Neural cell (in vitro differentiated cells): ENCODE measurements around the gene PDE3B. TPM values are rescaled to one million over a fixed set of nuclear protein-coding genes. Genes with fewer than 3 reads are reported as not detected.
"Not testable (repeated sequence)": the region's sequence is repeated elsewhere in the genome, so short reads cannot be mapped to it uniquely, and the experiment has no call there.

Experiments
- H2AFZ ChIP-seq: fragments of 200-600, 300-800 bp; sonication (generic), shearing (Covaris generic); 2 replicates; pipeline ENCODE4 v1.6.0; 2014; ENCODE audit warnings: low read depth, mild to moderate bottlenecking, antibody characterized with exemption, low read length, moderate library complexity
- H3F3A ChIP-seq: fragments of 200-600 bp; shearing (Covaris generic); 2 replicates; pipeline ENCODE4 v1.6.1; 2016; ENCODE audit warnings: mild to moderate bottlenecking, moderate library complexity, mixed read lengths, antibody characterized with exemption, low read length; ENCODE audit not compliant: insufficient read depth, poor library complexity, severe bottlenecking
- H3K27ac ChIP-seq: fragments of 200-600, 300-800 bp; sonication (generic), shearing (Covaris generic); 2 replicates; pipeline ENCODE4 v1.5.1; 2014; ENCODE audit warnings: mild to moderate bottlenecking, low read length, moderate library complexity
- H3K27me3 ChIP-seq: fragments of 300-800, 200-600 bp; sonication (generic), shearing (Covaris generic); 2 replicates; pipeline ENCODE4 v1.6.0; 2014; ENCODE audit warnings: mild to moderate bottlenecking, low read depth, low read length, moderate library complexity; ENCODE audit not compliant: insufficient read depth
- H3K36me3 ChIP-seq: fragments of 300-800, 200-600 bp; sonication (generic), shearing (Covaris generic); 2 replicates; pipeline ENCODE4 v1.5.1; 2014; ENCODE audit warnings: mild to moderate bottlenecking, antibody characterized with exemption, low read length, moderate library complexity; ENCODE audit not compliant: insufficient read depth
- H3K4me2 ChIP-seq: fragments of 300-800, 200-600 bp; sonication (generic), shearing (Covaris generic); 2 replicates; pipeline ENCODE4 v1.6.0; 2014; ENCODE audit warnings: mild to moderate bottlenecking, low read length
- H3K4me3 ChIP-seq: fragments of 300-800, 200-600 bp; sonication (generic), shearing (Covaris generic); 2 replicates; pipeline ENCODE4 v1.5.1; 2014; ENCODE audit warnings: mild to moderate bottlenecking, low read length, moderate library complexity
- H3K79me2 ChIP-seq: fragments of 200-600 bp; shearing (Covaris generic); replicated peaks from 2 replicates; pipeline ENCODE4 v1.6.0; 2014; ENCODE audit warnings: mild to moderate bottlenecking, low read length, moderate library complexity; ENCODE audit not compliant: insufficient read depth
- H3K9ac ChIP-seq: fragments of 300-800, 200-600 bp; sonication (generic), shearing (Covaris generic); 2 replicates; pipeline ENCODE4 v1.6.1; 2016; ENCODE audit warnings: mild to moderate bottlenecking, low read length, mixed read lengths
- H3K9me2 ChIP-seq: fragments of 200-600 bp; shearing (Covaris generic); 2 replicates; pipeline ENCODE4 v1.6.1; 2016; ENCODE audit warnings: mild to moderate bottlenecking, low read length, mixed read lengths; ENCODE audit not compliant: insufficient read depth
- H3K9me3 ChIP-seq: fragments of 200-600, 300-800 bp; sonication (generic), shearing (Covaris generic); 2 replicates; pipeline ENCODE4 v1.6.1; 2016; ENCODE audit warnings: mild to moderate bottlenecking, mixed run types, low read length, moderate library complexity, mixed read lengths
- H4K20me1 ChIP-seq: fragments of 200-600 bp; shearing (Covaris generic); 2 replicates; pipeline ENCODE4 v1.6.1; 2016; ENCODE audit warnings: mild to moderate bottlenecking, mixed run types; ENCODE audit not compliant: insufficient read depth
- EP300 ChIP-seq: fragments of 450-650 bp; conservative IDR thresholded peaks from 2 replicates; pipeline ENCODE4 v1.6.1; 2014; ENCODE audit warnings: antibody characterized with exemption, mild to moderate bottlenecking, moderate library complexity; ENCODE audit not compliant: poor library complexity, severe bottlenecking
- EZH2 ChIP-seq: fragments of 200-600, 300-800 bp; shearing (Covaris generic), sonication (generic); IDR thresholded peaks from 2 replicates; pipeline ENCODE4 v1.6.1; 2014; ENCODE audit warnings: antibody characterized with exemption, low read length, borderline replicate concordance, mild to moderate bottlenecking; ENCODE audit not compliant: insufficient read depth, poor library complexity, severe bottlenecking
- MXI1 ChIP-seq: fragments of 450-650 bp; conservative IDR thresholded peaks from 2 replicates; pipeline ENCODE4 v1.6.1; 2014; ENCODE audit warnings: antibody characterized with exemption, mild to moderate bottlenecking; ENCODE audit not compliant: poor library complexity, severe bottlenecking
- POLR2AphosphoS5 ChIP-seq: IDR thresholded peaks from 2 replicates; pipeline ENCODE4 v1.6.1; 2012
- RAD21 ChIP-seq: fragments of 450-650 bp; conservative IDR thresholded peaks from 2 replicates; pipeline ENCODE4 v1.6.1; 2014; ENCODE audit warnings: antibody characterized with exemption, mild to moderate bottlenecking, moderate library complexity
- SMC3 ChIP-seq: fragments of 450-650 bp; conservative IDR thresholded peaks from 2 replicates; pipeline ENCODE4 v1.6.1; 2014; ENCODE audit warnings: antibody characterized with exemption, mild to moderate bottlenecking, moderate library complexity; ENCODE audit not compliant: poor library complexity
- TAF1 ChIP-seq: IDR thresholded peaks from 2 replicates; pipeline ENCODE4 v1.6.1; 2012; ENCODE audit warnings: low read depth
- polyA plus RNA-seq: library from polyadenylated mRNA; depleted of rRNA; stranded (reverse); fragments of >200 nt; gene quantifications from 2 replicates; pipeline ENCODE4 v1.2.3, GENCODE V29; 2014
- TF ChIP-seq, protein P1 (sequence below): fragments of 450-650 bp; IDR thresholded peaks from 2 replicates; pipeline ENCODE4 v1.5.1; 2014; ENCODE audit warnings: antibody characterized with exemption, mild to moderate bottlenecking, moderate library complexity; ENCODE audit not compliant: poor library complexity, severe bottlenecking
- TF ChIP-seq, protein P2 (sequence below): IDR thresholded peaks from 2 replicates; pipeline ENCODE4 v1.6.1; 2012; ENCODE audit warnings: borderline replicate concordance

The PDE3B gene
- polyA plus RNA-seq, 1 donor from 2014 or later, result 13.8 TPM

DNA sequence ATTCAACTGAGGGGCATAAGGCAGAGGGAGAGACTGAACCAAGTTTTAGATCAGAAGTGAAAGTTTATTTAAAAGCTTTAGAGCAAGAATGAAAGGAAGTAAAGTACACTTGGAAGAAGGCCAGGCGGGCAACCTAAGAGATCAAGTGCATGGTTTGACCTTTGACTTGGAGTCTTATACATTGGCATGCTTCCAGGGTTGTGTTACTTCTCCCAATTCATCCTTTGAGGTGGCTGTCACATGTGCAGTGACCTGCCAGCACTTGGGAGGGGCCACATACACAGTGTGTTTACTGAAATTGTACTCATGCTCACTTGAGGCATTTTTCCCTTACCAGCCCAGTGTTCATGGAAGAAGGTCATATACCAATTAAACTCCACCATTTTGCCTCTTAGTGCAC lies 218.1 kb downstream of the PDE3B start:
- no peaks in the 10 kb centered on the region for H3K27me3 ChIP-seq
- no peaks in the 10 kb centered on the region for H4K20me1 ChIP-seq
- no peak for TF ChIP-seq EZH2
- TF ChIP-seq SMC3, result no peak
- no peak for TF ChIP-seq MXI1
- TF ChIP-seq, protein P1, sequence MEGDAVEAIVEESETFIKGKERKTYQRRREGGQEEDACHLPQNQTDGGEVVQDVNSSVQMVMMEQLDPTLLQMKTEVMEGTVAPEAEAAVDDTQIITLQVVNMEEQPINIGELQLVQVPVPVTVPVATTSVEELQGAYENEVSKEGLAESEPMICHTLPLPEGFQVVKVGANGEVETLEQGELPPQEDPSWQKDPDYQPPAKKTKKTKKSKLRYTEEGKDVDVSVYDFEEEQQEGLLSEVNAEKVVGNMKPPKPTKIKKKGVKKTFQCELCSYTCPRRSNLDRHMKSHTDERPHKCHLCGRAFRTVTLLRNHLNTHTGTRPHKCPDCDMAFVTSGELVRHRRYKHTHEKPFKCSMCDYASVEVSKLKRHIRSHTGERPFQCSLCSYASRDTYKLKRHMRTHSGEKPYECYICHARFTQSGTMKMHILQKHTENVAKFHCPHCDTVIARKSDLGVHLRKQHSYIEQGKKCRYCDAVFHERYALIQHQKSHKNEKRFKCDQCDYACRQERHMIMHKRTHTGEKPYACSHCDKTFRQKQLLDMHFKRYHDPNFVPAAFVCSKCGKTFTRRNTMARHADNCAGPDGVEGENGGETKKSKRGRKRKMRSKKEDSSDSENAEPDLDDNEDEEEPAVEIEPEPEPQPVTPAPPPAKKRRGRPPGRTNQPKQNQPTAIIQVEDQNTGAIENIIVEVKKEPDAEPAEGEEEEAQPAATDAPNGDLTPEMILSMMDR, result no peak
- no peak for TF ChIP-seq POLR2AphosphoS5
- no peak for TF ChIP-seq RAD21
- TF ChIP-seq TAF1, result no peak
- TF ChIP-seq, protein P2, sequence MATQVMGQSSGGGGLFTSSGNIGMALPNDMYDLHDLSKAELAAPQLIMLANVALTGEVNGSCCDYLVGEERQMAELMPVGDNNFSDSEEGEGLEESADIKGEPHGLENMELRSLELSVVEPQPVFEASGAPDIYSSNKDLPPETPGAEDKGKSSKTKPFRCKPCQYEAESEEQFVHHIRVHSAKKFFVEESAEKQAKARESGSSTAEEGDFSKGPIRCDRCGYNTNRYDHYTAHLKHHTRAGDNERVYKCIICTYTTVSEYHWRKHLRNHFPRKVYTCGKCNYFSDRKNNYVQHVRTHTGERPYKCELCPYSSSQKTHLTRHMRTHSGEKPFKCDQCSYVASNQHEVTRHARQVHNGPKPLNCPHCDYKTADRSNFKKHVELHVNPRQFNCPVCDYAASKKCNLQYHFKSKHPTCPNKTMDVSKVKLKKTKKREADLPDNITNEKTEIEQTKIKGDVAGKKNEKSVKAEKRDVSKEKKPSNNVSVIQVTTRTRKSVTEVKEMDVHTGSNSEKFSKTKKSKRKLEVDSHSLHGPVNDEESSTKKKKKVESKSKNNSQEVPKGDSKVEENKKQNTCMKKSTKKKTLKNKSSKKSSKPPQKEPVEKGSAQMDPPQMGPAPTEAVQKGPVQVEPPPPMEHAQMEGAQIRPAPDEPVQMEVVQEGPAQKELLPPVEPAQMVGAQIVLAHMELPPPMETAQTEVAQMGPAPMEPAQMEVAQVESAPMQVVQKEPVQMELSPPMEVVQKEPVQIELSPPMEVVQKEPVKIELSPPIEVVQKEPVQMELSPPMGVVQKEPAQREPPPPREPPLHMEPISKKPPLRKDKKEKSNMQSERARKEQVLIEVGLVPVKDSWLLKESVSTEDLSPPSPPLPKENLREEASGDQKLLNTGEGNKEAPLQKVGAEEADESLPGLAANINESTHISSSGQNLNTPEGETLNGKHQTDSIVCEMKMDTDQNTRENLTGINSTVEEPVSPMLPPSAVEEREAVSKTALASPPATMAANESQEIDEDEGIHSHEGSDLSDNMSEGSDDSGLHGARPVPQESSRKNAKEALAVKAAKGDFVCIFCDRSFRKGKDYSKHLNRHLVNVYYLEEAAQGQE, result no peak
- no peak for TF ChIP-seq EP300
- H3K79me2 ChIP-seq, result no peaks in the 10 kb centered on the region
- H3K9me2 ChIP-seq, result no peaks in the 10 kb centered on the region
- no peak overlapping the region for H2AFZ ChIP-seq
- H3K4me2 ChIP-seq, result no peak overlapping the region
- no peaks in the 10 kb centered on the region for H3K36me3 ChIP-seq
- H3K27ac ChIP-seq, result no peak overlapping the region
- H3K9me3 ChIP-seq, result no peaks in the 10 kb centered on the region
- H3F3A ChIP-seq, result no peaks in the 10 kb centered on the region
- no peak overlapping the region for H3K4me3 ChIP-seq
- no peak overlapping the region for H3K9ac ChIP-seq

DNA sequence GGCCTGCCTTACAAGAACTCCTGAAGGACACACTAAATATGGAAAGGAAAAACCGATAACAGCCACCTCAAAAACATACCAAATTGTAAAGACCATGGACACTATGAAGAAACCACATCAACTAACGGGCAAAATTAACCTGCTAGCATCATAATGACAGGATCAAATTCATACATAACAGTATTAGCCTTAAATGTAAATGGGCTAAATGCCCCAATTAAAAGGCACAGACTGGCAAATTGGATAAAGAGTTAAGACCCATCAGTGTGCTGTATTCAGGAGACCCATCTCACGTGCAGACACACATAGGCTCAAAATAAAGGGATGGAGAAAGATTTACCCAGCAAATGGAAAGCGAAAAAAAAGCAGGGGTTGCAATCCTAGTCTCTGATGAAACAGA lies 220.2 kb downstream of the PDE3B start:
- H3K79me2 ChIP-seq, H3K9ac ChIP-seq, H3K36me3 ChIP-seq, H3K27me3 ChIP-seq, H3F3A ChIP-seq, H3K4me3 ChIP-seq, H3K27ac ChIP-seq, H3K9me3 ChIP-seq, H2AFZ ChIP-seq, H4K20me1 ChIP-seq, H3K9me2 ChIP-seq, H3K4me2 ChIP-seq: not testable (repeated sequence)

DNA sequence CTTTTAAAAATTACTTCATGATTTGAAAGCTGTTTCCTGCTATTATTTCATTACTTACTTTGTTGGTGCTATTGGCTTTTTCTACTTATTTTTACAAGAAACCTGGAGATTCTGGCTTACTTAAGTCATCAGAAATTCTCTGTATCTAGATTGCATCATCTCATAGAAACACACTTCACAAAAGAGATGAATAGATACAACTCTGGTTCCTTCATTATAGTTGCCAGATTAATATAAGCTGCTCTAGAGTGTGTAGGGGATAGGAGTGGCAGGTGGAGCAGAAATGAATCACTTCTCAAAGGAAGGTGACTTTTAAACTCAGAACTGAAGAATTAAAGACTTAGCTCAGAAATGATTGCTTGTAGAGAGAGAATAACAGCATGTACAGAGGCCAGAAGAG lies 228.4 kb downstream of the PDE3B start:
- Histone ChIP-seq H3F3A (no peaks in the 10 kb centered on the region), H3K9me3 (no peaks in the 10 kb centered on the region), H3K27ac (no peak overlapping the region), H3K4me3 (no peak overlapping the region), H3K27me3 (no peaks in the 10 kb centered on the region), H4K20me1 (no peaks in the 10 kb centered on the region), H2AFZ (no peak overlapping the region), H3K4me2 (no peak overlapping the region), H3K36me3 (peaks cover 7% of the 10 kb centered on the region), H3K79me2 (no peaks in the 10 kb centered on the region), H3K9ac (no peak overlapping the region), H3K9me2 (no peaks in the 10 kb centered on the region)
- TF ChIP-seq RAD21, result no peak
- TF ChIP-seq, protein P2, result no peak
